Activated T-cell treated with anti-CD3 and anti-CD28 coated beads for 1 hour (primary cell): ENCODE results near the gene MYPN.
A peak's percentile ranks its signal among the peaks of the same experiment; 100 is the strongest.
"Not testable (repeated sequence)": the region's sequence is repeated elsewhere in the genome, so short reads cannot be mapped to it uniquely, and the experiment has no call there.

Source experiments
- DNase-seq: peaks from one replicate; pipeline ENCODE4 v3.0.0-alpha.2; 2020; ENCODE audit warnings: low read depth

Gene MYPN

GRCh38 chr10:68109331-68109730 lies at the start of gene MYPN:
TSS of gene MYPN (plus strand) at chr10:68109488. CDS start at chr10:68121439, 11,951 bp downstream.
- DNase-seq, result no peak

GRCh38 chr10:68067029-68067428 lies 42.3 kb upstream of the MYPN start:
- DNase-seq, result no peak

GRCh38 chr10:68067508-68067907 lies 41.8 kb upstream of the MYPN start:
- no peak for DNase-seq

GRCh38 chr10:68073631-68074030 lies 35.7 kb upstream of the MYPN start:
- DNase-seq, result no peak

- no peak for DNase-seq
These were observed 35.1 kb upstream of the MYPN start for GRCh38 chr10:68074031-68074774.

GRCh38 chr10:68074775-68075549 lies 34.3 kb upstream of the MYPN start, which contains the start of gene HERC4:
TSS of gene HERC4 (minus strand) at chr10:68075283. CDS start at chr10:68073108, 2,175 bp downstream.
- DNase-seq, result peak; percentile 86

GRCh38 chr10:68075550-68076004 lies 33.7 kb upstream of the MYPN start:
- DNase-seq, result no peak

GRCh38 chr10:68076081-68076480 lies 33.2 kb upstream of the MYPN start:
- not testable (repeated sequence) for DNase-seq

- no peak for DNase-seq
These were observed 32.3 kb upstream of the MYPN start for GRCh38 chr10:68077026-68077425.

GRCh38 chr10:68079434-68079833 lies 29.9 kb upstream of the MYPN start:
- no peak for DNase-seq

GRCh38 chr10:68080853-68081431 lies 28.3 kb upstream of the MYPN start:
- no peak for DNase-seq

GRCh38 chr10:68081916-68082315 lies 27.4 kb upstream of the MYPN start:
- no peak for DNase-seq

GRCh38 chr10:68082872-68083271 lies 26.4 kb upstream of the MYPN start:
- no peak for DNase-seq

- no peak for DNase-seq
These were observed 25.3 kb upstream of the MYPN start for GRCh38 chr10:68083953-68084352.

GRCh38 chr10:68084469-68084868 lies 24.8 kb upstream of the MYPN start:
- no peak for DNase-seq

GRCh38 chr10:68086011-68086410 lies 23.3 kb upstream of the MYPN start:
- no peak for DNase-seq

GRCh38 chr10:68086910-68087684 lies 22.2 kb upstream of the MYPN start:
- DNase-seq, result no peak

- DNase-seq, result no peak
These were observed 21.4 kb upstream of the MYPN start for GRCh38 chr10:68087685-68088401.

GRCh38 chr10:68088740-68089139 lies 20.5 kb upstream of the MYPN start:
- DNase-seq, result no peak

GRCh38 chr10:68090586-68090985 lies 18.7 kb upstream of the MYPN start:
- no peak for DNase-seq

- DNase-seq, result no peak
These were observed 16.8 kb upstream of the MYPN start for GRCh38 chr10:68092512-68092911.
